ENCODE measurements around the gene TIMP1.

DNA sequence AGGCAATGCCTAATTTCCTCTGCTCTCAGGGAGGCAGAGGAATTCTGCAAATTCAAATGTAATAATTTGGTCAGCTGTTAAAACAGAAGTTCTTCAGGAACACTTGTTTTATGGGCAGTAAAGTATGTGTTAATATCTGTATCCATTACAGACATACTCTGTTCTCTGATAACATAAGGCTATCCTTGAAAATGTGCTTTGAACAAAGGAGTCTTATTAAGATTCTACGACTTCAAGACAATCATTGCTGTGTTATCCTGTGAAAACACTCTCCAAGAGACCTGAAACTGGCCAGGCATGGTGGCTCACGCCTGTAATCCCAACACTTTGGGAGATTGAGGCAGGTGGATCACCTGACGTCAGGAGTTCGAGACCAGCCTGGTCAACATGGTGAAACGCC is 49.4 kb downstream of the TIMP1 start:
- no peak for TF ChIP-seq POLR2A (IDR thresholded peaks at IDR 0.05)
- TF ChIP-seq, protein P1, sequence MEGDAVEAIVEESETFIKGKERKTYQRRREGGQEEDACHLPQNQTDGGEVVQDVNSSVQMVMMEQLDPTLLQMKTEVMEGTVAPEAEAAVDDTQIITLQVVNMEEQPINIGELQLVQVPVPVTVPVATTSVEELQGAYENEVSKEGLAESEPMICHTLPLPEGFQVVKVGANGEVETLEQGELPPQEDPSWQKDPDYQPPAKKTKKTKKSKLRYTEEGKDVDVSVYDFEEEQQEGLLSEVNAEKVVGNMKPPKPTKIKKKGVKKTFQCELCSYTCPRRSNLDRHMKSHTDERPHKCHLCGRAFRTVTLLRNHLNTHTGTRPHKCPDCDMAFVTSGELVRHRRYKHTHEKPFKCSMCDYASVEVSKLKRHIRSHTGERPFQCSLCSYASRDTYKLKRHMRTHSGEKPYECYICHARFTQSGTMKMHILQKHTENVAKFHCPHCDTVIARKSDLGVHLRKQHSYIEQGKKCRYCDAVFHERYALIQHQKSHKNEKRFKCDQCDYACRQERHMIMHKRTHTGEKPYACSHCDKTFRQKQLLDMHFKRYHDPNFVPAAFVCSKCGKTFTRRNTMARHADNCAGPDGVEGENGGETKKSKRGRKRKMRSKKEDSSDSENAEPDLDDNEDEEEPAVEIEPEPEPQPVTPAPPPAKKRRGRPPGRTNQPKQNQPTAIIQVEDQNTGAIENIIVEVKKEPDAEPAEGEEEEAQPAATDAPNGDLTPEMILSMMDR (IDR thresholded peaks at IDR 0.05), result no peak
